ENCODE data around the gene RRP1B. TPM values are rescaled to one million over a fixed set of nuclear protein-coding genes. Genes with fewer than 3 reads are reported as not detected.
"Not testable (repeated sequence)": the region's sequence is repeated elsewhere in the genome, so short reads cannot be mapped to it uniquely, and the experiment has no call there.

Gene RRP1B
- total RNA-seq, 1 donor from 2014 or later = 55.0 TPM

DNA sequence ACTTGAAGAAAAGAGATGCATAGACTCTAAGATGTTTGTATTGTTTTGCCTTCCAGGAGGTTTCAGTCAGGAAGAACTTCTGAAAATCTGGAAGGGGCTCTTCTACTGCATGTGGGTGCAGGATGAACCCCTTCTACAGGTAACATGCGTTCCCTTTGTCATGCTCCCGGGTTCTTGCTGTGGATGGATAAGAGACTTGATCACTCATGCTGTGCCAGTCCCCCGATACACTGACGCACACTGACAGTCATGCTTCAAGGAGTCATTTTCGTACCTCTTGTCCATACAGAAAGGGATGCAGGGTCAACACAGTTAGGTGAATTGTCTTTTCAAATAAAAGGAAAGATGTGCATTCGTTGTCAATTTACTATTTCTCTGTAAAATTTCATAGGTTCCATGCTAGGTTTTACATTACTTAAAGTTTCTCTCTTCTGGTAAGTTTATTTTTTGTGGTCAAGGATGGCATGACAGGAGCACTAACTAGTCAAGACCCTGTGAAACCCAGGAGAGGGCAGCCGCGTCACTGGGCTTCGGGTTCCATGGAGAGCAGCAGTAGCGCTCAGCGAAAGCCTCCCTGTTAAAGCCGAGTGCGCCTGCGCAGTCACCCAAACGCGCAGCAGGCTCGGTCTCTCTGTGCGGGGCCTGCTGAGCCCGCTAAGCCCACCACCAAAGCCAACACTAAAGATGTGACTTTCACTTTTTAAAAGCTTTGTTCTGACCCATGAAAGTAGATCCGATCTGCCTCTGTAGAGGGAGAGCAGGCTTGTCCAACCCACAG, 10.7 kb downstream of the RRP1B start:
- intact Hi-C loops (cut with micrococcal nuclease) = no loop called here

DNA sequence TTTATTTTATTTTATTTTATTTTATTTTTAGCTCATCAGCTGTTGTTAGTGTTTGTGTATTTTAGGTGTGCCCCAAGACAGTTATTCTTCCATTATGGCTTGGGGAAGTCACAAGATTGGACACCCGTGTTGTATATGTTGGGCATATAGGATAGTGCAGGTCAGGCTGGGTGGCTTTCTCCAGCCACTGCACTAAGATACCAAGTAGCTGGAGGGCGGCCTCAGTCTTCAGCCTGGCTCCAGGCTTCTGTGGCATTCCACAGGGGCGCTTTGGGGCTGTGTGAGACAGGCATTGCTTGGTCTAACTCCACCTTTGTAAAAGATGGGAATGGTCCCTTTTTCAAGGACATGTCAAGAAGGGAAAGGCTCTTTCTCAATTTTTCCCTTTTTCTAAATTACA, 16.5 kb downstream of the RRP1B start:
- intact Hi-C loops (cut with micrococcal nuclease) = no loop called here

DNA sequence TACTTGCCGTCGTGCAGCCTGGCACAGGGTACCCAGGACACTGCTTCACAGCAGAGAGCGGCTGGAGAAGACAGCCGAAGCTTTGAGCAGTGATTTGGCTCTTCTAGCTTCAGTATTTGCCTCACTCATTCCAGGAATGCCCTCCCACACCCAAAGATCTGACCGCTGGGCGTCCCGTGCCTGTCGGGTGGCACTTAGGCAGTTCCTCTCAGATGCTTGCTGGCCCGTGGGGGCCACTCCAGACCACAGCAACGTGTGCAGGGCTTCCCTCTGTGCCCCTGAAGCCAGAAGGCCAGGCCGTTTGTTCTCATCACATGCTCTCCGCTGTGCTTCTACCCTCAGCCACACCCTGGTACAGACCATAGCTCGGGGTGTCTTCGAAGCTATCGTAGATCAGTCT, 17.0 kb downstream of the RRP1B start:
- intact Hi-C loops (cut with micrococcal nuclease) = no loop called here

DNA sequence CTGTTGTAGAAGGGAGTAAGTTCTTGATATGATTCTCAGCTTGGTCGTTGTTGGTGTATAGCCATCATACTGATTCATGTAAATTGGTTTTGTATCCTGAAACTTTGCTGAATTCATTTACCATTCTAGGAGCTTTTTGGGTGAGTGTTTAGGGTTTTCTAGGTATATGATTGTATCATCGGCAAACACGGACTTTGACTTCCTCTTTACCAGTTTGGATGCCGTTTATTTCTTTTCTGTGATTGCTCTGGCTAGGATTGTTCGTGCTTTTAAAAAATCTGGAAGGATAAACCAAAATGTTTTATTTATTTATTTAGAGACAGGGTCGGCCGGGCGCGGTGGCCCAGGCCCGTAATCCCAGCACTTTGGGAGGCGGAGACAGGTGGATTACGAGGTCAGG, 20.6 kb downstream of the RRP1B start:
- intact Hi-C loops (cut with micrococcal nuclease) = no loop called here

DNA sequence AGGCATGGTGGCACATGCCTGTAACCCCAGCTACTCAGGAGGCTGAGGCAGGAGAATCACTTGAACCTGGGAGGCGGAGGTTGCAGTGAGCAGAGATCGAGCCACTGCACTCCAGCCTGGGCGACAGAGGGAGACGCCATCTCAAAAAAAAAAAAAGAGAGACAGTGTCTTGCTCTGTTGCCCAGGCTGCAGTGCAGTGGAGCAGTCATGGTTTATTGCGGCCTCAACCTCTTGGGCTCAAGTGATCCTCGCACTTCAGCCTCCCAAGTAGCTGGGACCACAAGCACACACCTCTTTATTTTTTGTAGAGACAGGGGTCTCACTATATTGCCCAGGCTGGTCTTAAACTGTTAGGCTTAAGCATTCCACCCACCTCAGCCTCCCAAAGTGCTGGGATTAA, 21.1 kb downstream of the RRP1B start:
- intact Hi-C loops (cut with micrococcal nuclease) = not testable (repeated sequence)

DNA sequence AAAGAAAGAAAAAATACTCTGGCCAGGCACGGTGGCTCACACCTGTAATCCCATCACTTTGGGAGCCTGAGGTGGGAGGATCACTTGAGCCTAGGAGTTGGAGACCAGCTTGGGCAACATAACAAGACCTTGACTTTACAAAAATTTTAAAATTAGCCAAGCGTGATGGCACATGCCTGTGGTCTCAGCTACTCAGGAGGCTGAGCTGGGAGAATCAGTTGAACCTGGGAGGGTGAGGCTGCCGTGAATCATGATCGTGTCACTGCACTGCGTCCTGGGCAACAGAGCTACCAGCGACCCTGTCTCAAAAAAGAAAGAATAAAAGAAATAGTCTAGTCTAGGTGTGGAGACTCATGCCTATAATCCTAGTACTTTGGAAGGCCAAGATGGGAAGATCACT, 22.3 kb downstream of the RRP1B start:
- intact Hi-C loops (cut with micrococcal nuclease) = no loop called here

DNA sequence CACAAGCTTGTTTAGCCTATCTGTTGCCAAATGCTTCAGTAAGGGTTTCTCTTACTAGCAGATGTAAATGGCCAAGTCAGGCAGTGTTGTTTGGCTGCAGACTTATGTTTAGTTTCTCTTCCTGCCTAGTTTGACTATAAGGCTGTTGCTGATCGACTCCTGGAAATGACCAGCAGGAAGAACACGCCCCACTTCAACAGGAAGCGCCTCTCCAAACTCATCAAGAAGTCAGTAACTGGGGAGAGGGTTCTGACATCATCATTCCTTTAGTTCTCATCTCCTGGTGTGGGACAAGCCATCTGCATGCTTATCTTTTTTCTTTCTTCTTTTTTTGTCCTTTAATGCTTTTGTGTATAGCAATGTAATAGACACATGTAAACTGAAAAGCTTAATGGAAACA, 25.1 kb downstream of the RRP1B start:
- intact Hi-C loops (cut with micrococcal nuclease) = no loop called here

DNA sequence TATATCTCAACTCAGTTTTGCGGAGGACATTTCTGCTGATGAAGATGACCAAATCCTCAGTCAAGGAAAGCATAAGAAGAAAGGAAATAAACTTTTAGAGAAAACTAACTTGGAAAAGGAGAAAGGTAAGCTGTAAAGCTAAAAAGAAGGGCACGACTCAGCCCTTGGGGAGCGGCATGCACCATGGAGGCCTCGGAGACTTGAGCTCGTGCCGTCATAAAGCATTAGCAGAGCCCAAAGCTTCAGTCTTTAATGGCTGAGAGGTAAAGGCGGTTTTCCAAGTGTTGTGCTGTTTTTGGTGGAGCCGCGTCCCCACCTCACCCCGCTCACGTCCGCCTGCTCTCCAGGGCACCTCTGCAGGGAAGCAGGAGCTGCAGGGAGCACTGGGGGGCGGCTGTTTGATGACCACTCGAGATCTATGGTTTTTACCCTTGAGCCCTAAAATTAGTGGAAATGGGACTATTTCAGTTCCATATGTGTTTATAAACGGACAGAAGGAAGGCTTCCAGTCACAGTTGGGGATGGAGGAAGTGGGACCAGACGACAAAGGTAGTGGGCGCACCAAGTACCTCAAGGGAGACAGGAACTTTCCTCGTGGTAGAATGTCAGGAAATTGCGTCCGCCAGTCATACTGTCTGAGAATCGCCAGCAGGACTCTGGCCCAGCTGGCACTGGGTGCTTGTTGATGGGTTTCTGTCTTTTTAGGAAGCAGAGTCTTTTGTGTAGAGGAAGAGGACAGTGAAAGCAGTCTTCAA, 27.6 kb downstream of the RRP1B start:
- intact Hi-C loops (cut with micrococcal nuclease) = no loop called here

DNA sequence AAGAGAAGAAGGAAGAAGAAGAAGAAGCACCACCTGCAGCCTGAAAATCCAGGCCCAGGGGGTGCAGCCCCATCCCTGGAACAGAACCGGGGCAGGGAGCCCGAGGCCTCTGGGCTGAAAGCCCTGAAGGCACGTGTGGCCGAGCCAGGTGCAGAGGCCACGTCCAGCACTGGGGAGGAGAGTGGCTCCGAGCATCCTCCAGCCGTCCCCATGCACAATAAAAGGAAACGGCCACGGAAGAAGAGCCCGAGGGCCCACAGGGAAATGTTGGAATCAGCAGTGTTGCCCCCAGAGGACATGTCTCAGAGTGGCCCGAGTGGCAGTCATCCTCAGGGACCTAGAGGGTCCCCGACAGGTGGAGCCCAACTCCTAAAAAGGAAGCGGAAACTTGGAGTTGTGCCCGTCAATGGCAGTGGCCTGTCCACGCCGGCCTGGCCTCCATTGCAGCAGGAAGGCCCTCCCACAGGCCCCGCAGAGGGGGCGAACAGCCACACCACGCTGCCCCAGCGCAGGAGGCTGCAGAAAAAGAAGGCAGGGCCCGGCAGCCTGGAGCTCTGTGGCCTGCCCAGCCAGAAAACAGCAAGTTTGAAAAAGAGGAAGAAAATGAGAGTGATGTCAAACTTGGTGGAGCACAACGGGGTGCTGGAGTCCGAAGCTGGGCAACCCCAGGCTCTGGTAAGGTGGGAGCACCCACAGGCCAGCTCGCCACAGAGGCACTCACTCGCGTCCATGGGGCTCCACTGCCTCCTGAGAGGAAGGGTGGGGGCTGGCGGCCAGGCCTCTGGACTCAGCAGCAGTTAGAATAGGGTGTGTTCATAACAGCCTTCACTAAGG, 28.4 kb downstream of the RRP1B start:
- intact Hi-C loops (cut with micrococcal nuclease) = no loop called here

DNA sequence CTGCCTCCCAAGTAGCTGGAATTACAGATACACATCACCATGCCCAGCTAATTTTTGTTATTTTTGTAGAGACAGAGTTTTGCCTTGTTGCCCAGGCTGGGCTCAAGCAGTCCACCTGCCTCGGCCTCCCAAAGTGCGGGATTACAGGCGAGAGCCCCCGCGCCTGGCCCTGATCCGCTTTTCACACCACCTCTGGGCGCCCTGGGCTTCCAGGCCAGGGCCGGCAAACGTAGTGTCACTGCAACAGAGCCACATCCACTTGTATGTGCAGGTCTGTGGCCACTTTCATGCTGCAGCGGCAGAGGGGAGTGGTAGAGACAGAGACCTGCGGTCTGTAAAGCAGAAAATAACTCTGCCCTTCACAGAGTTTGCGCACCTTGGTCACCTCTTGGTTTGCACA, 29.5 kb downstream of the RRP1B start:
- intact Hi-C loops (cut with micrococcal nuclease) = no loop called here

DNA sequence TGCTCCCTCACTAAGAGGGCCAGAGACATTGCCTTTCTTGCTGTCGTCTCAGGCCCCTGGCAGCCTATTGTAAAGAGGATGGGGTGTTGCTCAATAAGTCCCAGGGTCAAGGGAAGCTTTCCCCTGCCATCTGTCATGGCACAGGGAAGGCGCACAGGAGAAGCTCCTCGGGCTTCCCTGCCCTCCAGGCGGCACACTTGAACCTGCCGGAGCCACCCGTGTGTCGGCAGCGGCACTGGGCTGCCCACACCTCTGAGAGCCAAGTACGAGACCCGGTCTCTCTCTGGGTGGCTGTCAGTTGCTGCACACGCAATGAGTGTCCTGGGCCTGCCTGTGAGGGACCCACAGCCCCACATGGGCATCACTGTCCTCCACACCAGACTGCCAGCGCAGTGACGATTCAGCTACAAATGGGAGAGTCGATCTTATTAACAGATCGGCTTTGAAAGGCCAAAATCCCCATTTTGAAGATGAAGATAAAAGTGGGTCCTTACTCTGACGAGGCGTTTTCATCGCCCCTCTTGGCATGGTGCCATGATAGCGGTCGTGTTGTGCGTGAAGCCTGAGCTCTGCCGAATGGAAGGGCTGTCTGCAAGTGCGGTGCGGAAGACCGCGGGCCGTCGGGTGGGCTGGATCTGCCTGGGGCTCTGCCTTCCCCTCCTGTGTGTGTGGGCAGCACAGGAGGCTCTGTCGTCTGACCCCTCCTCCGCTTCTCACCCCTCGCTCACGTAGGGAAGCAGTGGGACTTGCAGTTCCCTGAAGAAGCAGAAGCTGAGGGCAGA, 30.4 kb downstream of the RRP1B start:
- intact Hi-C loops (cut with micrococcal nuclease) = no loop called here

DNA sequence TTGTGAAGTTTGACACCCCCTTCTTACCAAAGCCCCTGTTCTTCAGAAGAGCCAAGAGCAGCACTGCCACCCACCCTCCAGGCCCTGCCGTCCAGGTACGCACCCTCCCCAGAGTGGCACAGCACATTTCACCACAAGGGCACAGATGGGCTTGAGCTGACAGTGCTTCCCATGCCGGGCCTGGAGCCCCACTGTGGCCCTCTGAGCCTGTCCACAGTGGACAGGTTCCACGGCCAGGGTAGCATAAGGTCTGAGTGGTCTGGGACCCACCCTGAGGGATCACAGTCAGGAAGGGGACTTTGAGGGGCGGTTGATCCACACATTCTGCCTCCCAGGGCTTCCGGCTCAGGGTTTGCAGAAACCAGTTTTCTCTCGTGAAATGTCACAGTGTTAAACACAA, 31.0 kb downstream of the RRP1B start:
- intact Hi-C loops (cut with micrococcal nuclease) = no loop called here

DNA sequence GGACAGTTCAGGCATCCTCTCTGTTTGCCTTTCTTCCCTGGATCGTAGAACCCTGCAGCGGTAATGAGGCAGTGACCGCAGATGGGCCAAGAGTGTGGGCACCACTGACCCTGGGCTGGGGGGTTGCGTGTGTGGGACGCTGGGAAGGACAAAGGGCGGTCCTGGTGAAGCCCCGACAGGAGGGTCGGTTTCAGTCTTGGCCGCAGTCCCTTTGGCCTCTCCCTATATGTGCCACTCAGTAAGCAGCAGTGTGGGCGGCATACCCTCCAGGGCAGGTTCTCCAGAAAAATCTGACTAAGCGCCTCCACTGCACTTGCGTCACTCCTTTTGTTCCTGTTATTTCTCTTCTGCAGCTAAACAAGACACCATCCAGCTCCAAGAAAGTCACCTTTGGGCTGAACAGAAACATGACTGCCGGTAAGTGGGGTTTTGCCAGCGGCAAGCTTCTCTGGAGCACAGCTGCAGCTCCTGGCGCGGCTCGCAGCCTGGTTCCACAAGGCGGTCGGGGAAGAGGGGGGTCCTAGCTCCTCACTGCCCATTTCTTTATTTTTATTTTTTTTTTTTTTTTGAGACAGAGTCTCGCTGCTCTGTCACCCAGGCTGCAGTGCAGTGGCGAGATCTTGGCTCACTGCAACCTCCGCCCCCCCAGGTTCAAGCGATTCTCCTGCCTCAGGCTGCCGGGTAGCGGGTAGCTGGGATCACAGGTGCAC, 31.9 kb downstream of the RRP1B start:
- intact Hi-C loops (cut with micrococcal nuclease) = no loop called here

DNA sequence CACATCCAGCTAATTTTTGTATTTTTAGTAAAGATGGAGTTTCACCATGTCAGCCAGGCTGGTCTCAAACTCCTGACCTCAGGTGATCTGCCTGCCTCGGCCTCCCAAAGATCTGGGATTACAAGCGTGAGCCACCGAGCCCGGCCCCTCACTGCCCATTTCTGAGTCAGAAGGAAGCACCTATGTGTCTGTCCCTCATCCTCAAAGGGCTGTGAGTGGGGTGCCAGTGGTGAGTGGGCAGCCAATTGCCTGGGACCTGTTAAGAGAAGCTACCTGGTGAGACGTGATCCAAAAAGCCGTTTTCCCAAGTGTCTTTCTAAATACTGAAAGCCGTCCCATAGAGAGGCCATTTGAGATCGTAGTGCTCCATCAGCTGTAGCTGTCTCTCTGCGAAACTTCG, 32.4 kb downstream of the RRP1B start:
- intact Hi-C loops (cut with micrococcal nuclease) = no loop called here

DNA sequence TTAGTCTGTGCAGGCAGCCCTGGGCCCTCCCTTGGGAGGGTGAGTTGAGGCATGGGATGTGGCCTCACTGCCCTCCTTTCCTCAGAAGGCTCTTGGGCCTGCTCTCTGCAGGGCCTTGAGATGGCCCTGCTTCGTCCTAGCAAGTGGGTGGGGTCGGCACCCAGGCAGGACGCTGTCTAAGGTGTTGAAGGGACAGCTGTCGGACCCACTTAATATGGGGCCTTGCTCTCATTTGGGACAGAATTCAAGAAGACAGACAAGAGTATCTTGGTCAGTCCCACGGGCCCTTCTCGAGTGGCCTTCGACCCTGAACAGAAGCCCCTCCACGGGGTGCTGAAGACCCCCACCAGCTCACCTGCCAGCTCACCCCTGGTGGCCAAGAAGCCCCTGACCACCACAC, 33.6 kb downstream of the RRP1B start:
- intact Hi-C loops (cut with micrococcal nuclease) = no loop called here

DNA sequence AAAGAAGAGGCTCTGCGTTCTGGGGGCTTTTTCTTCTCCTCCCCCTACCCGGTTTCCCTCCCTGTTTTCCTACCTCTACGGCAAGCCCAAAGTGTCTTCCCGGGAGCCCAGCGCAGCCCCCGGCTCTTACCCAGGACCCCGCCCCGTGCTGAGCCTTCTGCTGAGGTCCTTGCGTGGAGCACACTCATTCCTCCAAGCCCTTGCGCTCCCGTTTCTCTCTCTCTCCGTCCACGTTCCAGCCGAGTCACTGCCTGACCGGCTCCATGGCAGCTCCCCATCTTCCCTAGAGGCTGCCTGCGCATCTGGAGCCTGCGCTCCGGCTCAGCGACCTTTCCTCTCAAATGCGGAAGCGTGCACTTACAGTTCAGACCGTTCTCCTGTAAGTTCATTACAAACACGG, 34.6 kb downstream of the RRP1B start:
- intact Hi-C loops (cut with micrococcal nuclease) = no loop called here

DNA sequence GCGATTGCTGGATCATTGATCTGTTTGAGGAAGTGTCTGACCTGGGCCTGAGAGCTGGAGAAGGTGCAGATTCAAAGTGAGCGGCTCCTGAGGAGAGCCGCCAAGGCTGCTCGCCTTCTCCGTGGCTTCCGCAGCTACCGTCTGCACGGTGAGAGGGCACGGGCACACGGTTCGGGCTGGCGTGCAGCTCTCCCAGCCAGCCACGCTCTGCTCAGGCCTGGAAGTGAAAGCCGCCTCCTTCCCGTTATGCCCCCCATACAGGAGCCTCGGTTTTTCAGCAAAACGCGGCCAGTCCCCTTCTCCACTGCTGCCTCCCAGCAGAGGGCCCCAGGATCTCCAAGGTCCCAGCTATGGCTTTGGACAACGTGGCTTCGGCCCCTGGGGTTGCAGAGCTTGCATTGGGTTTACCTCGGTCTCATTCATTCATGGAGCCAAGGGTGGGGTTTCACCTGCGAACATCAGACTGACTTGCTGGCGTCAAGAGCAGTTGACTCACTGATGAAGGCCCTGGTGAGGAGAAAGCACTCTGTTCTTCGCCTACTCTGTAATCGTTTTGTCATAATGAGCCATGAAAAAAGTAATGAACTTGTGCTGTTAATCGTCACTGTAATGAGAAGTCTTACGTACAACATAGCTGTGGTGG, 35.2 kb downstream of the RRP1B start:
- intact Hi-C loops (cut with micrococcal nuclease) = no loop called here

DNA sequence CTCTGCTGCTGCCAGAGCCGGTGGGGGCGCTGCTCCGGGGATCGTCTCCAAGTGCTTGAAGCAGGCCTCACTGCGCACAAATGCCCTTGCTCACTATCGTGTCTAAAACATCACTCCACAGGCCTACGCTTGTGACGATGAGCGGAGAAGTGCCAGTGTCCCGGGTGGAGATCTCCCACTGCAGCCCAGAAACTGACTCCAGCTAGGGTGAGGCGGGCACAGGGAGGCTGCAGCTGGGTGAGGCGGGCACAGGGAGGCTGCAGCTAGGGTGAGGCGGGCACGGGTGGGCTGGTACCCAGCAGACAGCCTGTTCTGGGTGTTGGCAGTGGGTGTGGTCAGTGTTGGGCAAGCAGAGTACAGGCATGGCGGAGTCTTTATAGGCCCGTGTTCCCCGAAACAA, 36.9 kb downstream of the RRP1B start:
- intact Hi-C loops (cut with micrococcal nuclease) = no loop called here

DNA sequence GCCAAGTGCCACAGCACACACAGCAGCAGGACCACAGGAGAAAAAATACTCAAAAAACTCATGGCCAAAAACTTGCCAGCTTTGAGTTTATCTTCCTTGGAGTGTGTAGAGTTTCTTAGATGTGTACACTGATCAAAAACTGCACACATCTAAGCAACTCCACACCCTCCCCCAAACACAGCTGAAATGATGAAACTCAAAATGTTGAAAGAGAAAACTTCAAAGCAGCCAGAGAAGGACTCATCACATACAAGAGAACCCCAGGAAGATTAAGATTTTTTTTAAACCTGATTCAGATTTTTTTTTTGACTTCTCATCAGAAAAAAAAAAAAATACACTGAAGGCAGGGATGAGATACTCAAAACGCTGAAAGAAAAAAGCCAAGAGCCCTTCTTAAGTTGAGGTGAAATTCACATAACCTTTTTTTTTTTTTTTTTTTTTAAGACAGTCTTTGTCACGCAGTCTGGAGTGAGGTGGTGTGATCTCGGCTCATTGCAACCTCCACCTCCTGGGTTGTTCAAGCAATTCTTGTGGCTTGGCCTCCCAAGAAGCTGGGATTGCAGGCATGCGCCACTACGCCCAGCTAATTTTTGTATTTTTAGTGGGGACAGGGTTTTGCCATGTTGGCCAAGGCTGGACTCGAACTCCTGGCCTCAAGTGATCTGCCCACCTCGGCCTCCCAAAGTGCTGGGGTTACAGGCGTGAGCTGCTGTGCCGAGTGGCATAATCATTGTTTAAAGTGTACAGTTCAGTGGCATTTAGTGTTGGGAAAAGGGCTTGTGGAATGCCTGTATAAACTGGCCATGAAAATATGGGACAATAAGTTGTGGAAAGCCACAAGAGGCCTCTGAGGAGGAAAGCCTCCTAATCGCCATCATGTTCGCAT, 38.6 kb downstream of the RRP1B start:
- intact Hi-C loops (cut with micrococcal nuclease) = no loop called here

Measured in T-helper 2 cell treated with Interferon-gamma antibody and Interleukin-4, amounts not matched to agents 100 ng/mL and 5 ng/mL, for 36 hours (primary cell).